Non-pigmented ciliary epithelial cell (primary cell): Measurements from ENCODE around the gene KIF26B.
"Not testable (repeated sequence)": the region's sequence is repeated elsewhere in the genome, so short reads cannot be mapped to it uniquely, and the experiment has no call there.

Source experiments
- DNase-seq: peaks from one replicate; pipeline ENCODE4 v3.0.0-alpha.2; 2010; ENCODE audit warnings: low read depth

The KIF26B gene

DNA sequence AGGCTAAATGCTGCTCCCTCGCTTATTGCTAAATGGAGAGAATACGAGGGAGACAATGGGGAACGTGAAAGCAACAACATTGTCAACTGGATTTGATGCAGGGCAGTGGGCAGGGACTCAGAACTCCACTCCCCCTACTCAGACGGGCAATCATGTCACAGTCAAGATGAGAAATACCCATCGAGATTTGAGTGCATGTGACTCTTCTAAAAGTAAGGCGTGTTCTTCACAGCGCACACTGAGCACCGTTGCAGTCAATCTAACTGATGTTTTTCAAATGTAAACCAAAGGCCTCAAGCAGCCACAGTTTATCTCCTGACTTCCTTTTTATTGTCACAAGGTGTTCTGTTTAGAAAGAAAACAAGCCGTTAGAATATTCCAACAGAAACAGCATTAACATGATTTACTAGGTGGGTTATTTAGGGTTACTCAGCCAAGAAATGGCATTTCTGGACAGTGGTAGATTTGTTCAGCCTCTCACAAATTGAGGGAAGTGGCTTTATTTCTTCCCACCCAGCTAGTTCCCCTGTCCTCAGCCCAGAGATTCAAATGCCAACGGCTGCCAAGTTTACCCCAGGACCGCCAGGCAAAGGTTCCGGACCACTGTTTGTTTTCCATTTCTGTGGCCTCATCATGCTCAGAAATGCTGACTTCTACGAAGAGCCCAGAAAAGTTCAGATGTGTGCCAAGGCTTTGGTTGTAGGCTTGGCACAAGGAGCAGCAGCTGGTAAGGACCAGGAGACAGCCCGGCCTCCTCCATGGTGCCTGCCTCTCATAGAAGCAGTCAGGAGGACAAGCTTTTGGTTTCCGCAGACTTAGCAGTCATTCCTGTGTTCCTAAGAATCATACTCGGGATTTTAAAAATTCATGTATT is 171.4 kb downstream of the KIF26B start:
- DNase-seq = no peak

GRCh38 chr1:245327360-245327759 is 172.6 kb downstream of the KIF26B start:
- DNase-seq = no peak

DNA sequence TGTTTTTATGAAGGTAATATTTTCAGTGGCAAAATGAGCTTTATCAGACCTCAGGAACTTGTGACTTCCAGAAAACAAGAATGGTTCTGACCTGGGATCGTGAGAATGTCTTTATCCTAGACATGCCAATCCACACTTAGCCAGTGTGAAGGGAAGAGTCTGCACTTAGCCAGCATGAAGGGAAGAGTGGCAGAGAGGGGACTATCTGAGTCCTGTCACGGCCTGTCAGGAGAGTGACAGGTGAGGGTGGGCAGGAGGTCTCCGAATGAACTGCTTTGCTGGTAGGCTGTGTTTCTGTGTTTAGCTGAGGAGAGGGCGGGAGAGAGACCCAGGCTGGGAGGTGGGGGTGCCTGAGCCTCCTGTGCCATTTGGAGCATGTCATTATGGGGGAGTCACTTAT is 173.1 kb downstream of the KIF26B start:
- DNase-seq = no peak

DNA sequence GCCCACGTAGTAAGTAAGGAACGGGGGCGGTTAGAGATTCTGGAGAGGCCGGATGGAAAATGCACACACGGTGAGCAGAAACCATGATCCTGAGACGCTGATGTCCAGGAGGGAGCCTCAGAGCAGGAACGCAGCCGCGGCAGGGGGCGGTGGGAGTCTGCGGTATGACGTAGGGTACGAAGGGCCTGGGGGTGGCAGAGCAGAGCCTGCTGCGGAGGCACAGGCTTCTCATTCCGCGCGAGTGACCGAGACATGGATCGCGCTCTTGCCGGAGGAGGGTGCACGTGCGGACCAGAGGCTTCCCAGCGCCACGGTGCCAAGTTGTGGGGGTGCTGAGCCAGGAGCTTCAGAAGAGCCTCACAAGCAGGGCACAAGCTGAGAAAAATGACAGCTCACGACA is 176.2 kb downstream of the KIF26B start:
- DNase-seq = no peak

DNA sequence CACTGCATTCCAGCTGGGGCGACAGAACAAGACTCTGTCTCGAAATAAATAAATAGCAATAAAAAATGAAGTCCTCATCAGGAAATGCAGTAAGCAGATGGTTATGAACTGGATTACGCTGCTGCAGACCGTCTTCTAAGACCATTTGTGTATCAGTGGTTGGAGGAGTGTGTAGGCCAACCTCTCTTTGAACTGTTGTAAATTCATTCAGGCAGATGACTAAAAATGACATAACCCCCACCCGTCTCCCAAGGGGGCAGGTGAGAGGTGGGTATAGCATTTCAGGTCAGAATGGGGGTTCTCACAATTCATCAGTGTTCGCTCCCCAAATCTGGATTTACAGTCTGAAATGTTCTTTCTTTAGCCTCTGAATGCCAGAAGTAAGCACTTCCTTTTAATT is 177.3 kb downstream of the KIF26B start:
- no peak for DNase-seq

DNA sequence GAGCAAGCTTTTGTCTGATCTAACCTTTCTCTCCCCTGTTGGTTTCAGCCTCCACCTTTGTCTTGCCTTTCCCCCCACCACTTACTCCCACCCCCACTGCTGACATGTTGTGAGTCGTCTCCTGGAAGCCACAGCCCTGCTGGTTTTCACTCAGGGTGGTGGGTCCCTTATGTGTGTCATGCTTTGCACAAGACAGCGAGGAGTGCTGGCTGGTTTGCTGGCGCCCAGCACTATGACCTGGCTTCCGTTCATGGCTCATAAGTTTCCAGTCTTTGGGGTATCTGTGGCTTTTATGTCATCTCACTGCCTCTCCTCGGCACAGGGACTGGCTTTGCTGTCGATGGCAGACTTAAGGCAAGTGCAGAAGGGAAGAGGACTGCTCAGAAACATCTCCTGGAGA is 177.7 kb downstream of the KIF26B start:
- DNase-seq = no peak

DNA sequence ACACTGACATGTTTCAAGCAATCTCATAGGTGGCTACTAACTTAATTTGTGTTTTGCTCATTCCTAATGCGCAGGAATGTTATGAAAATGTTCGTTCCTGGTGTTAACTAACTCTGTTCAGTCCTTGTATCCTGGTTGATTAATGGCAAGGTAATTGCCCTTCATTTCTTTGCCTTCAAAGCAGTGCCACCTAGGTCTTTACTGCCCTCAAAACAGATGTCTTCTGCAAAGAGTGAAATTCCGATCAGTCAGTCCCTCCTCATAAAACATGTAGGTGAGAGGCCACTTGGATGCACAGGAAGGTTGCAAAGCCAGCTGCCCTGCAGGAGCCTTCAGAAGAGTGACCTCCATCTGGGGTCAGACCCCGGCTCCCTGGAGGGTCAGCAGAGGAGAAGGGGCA is 179.4 kb downstream of the KIF26B start:
- DNase-seq = no peak

- DNase-seq = no peak
Observed at GRCh38 chr1:245334827-245335490, 180.2 kb downstream of the KIF26B start.

DNA sequence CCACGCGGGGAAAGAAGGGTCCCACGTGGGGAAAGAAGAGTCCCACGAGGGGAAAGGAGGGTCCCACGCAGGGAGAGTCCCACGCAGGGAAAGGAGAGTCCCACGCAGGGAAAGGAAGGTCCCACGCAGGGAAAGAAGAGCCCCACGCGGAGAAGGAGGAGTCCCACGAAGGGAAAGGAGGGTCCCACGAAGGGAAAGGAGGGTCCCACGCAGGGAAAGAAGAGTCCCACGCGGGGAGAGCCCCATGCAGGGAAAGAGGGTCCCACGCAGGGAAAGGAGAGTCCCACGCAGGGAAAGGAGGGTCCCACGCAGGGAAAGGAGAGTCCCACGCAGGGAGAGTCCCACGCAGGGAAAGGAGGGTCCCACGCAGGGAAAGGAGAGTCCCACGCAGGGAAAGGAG is 180.9 kb downstream of the KIF26B start:
- DNase-seq = not testable (repeated sequence)

- no peak for DNase-seq
Observed at GRCh38 chr1:245336149-245336983, 181.6 kb downstream of the KIF26B start.

GRCh38 chr1:245336984-245337355 is 182.2 kb downstream of the KIF26B start:
- DNase-seq = not testable (repeated sequence)

- no peak for DNase-seq
Observed at GRCh38 chr1:245337829-245338484, 183.2 kb downstream of the KIF26B start.

GRCh38 chr1:245338485-245338877 is 183.7 kb downstream of the KIF26B start:
- DNase-seq = no peak

DNA sequence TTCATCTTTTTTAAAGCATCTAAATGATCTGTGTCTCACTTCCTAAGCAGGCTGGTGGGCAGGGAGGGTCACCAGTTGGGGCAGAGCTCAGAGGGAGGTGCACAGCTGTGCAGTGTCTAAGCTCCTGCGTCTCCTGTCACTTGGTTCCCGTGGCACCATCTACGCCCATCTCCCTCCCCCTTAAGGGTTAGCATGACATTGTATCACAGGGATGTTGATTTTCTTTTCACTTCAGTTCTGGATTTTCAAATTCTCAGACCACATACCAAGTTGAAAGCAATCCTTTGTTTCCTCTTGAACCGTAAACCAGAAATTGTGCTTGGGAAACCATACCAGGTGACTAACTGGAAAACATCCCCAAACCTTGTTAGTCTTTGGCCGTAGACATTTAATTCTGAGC is 187.0 kb downstream of the KIF26B start:
- DNase-seq = no peak

DNA sequence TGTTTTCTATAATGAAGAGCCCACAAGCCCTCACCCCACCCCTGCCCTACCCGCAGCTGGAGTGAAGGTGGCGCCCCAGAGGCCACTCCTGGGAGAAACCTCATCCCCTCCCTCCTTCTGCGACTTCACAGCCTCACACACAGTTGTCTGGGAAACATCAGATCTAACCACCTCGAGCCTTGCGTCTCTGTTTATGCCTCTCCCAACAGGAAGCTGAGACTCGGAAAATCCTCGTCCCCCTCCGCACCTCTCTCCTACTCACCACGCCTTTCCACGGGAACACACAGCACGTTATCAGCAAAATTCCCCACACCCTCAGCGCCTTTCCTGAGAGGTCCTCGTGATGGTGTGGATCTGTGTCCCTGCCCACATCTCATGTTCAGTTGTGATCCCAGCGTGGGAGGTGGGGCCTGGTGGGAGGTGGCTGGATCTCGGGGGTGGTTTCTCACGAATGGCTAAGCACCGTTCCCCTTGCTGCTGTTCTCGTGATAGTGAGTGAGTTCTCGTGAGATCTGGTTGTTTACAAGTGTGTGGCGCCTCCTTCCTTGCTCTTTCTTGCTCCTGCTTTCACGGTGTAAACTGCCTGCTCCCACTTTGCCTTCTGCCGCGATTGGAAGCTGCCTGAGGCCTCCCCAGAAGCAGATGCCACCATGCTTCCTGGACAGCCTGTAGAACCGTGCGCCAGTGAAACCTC is 190.6 kb downstream of the KIF26B start:
- DNase-seq = no peak

DNA sequence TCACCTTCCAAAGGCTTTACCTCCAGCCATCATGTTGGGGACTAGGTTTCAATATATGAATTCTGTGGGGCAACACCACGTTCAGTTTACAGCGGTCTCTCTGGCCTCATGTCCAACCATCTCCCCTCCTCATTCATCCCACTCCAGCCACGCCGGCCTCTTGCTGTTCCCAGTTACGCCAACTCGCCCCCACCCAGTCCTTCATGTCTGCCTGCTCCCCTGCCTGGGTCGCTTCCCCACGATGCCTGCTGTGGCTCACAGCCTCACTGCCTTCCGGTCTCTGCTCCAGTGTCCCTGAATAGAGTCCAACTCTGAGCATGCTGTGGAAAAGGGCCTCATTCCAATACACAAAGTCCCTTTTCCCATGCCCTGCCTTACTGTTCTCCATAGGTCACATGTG is 193.8 kb downstream of the KIF26B start:
- no peak for DNase-seq

DNA sequence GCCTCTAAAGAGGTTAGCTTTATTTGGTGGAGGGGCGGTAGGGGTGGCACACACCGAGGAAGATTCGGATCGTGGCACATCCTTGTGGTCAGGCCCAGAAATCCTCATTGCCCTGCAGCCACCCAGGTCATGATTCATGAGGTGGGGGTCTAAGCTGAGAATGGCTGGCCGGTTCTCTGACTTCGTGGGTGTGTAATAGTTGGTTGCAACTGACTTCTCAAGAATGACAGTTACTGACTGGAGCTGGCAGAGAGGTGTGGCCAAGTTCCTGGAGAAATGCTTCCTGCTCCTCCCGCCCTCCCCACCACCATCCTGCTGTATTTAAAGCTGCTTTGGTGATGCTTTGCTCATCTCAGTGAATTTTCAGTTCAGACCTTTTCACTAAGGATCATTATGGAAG is 198.6 kb downstream of the KIF26B start:
- no peak for DNase-seq

DNA sequence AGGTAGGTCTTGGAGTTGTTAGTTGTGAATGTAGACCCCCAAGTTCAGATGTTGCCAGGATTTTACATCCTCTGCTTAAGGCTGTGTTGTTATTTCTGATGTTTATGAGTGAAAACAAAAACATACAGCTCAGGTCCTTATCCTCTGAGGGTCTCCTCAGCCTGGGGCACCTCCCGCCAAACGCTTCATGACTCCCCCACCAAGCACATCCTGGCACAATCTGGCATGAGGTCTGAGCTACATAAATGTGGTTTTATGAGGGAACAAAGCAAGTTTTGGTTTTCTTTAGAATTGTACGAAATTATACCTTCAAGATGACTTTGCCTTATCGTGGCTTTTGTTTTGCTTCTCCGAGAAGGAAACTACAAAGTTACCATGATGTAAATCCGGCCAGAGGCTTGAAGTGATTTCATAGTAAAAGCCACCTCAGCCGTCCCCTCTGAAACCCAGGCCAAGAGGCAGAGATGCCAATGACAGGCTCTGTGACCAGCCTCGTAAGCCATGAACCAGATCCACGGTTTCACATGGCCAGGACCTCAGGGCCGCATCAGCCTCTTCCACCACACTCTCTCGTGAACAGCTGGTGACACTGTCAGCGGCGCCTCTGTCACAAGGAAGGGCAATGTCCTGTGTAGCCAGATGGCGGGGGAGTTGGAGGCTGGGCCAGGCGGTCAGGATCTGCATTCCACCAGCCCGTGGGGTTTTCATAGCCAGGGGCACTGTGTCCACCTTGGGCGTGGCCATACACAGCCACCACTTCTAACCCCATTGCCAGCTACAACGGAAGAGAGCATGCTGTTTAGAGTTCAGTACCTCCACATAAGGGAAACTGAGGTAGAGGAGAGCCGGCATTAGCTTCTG is 199.4 kb downstream of the KIF26B start:
- no peak for DNase-seq

- DNase-seq = not testable (repeated sequence)
Observed at GRCh38 chr1:245355851-245356630, 201.3 kb downstream of the KIF26B start.
